K562 (cell line): ENCODE measurements around the gene HDAC1. TPM values are rescaled to one million over a fixed set of nuclear protein-coding genes. Genes with fewer than 3 reads are reported as not detected.
A peak's percentile ranks its signal among the peaks of the same experiment; 100 is the strongest.

Source experiments
- ARID1B ChIP-seq: fragments of 450-650 bp; IDR thresholded peaks from 2 replicates; pipeline ENCODE4 v1.6.1; 2016; ENCODE audit warnings: antibody characterized with exemption, mild to moderate bottlenecking, inconsistent platforms
- ARNT ChIP-seq, 2 experiments: fragments of 450-650 bp; IDR thresholded peaks; 2 replicates each; pipeline ENCODE4 v1.6.1; 2016; ENCODE audit warnings: mild to moderate bottlenecking in 1 of 2
- DMBX1 ChIP-seq: fragments of 250-450 bp; sonication (Bioruptor Pico); IDR thresholded peaks from 2 replicates; pipeline ENCODE4 v1.8.0; 2022; ENCODE audit warnings: inconsistent platforms, mild to moderate bottlenecking, moderate library complexity, borderline replicate concordance
- FOS ChIP-seq: IDR thresholded peaks from 3 replicates; pipeline ENCODE4 v1.6.1; 2011; ENCODE audit not compliant: insufficient read length; ENCODE audit errors: extremely low read depth
- MYC ChIP-seq, 2 experiments: fragments of 250-450 bp in 1 of 2; sonication (Bioruptor Pico) in 1 of 2; IDR thresholded peaks; 2 replicates each; pipeline versions ENCODE4 v1.5.1 to v1.6.1; 2012 to 2021; ENCODE audit warnings: low read depth in 2 of 2, borderline replicate concordance in 1 of 2, improper control_type of control experiment in 1 of 2, low read length in 1 of 2, mild to moderate bottlenecking in 1 of 2, moderate library complexity in 1 of 2
- NR2C1 ChIP-seq, 2 experiments: fragments of 450-650 bp; IDR thresholded peaks; 2 replicates each; pipeline ENCODE4 v1.6.1; 2017; ENCODE audit warnings: mild to moderate bottlenecking in 2 of 2, antibody characterized with exemption in 1 of 2, inconsistent platforms in 1 of 2, missing compliant biosample characterization in 1 of 2, missing genetic modification characterization in 1 of 2
- PYGO2 ChIP-seq: fragments of 450-650 bp; IDR thresholded peaks from 2 replicates; pipeline ENCODE4 v1.6.1; 2016; ENCODE audit warnings: mild to moderate bottlenecking, missing genetic modification characterization, moderate library complexity, missing compliant biosample characterization
- RAD21 ChIP-seq, 2 experiments: fragments of 250-450 bp in 1 of 2; fragments of 450-650 bp in 1 of 2; sonication (Bioruptor Pico) in 1 of 2; formaldehyde crosslinking in 1 of 2; IDR thresholded peaks in 1 of 2; conservative IDR thresholded peaks in 1 of 2; 2 replicates each; pipeline versions ENCODE4 v1.4.0 to v1.8.0; 2020 to 2022; ENCODE audit warnings: mild to moderate bottlenecking in 2 of 2, moderate library complexity in 1 of 2
- SMARCA4 ChIP-seq: fragments of 450-650 bp; IDR thresholded peaks from 2 replicates; pipeline ENCODE4 v1.6.1; 2016
- YY1 ChIP-seq, 3 experiments: IDR thresholded peaks; 2 replicates each; pipeline ENCODE4 v1.6.1; 2011; ENCODE audit warnings: low read length in 2 of 3, mild to moderate bottlenecking in 2 of 3, moderate library complexity in 2 of 3, borderline replicate concordance in 1 of 3, control low read depth in 1 of 3, low read depth in 1 of 3; ENCODE audit not compliant: insufficient read depth in 3 of 3, insufficient replicate concordance in 2 of 3, control insufficient read depth in 1 of 3, insufficient read length in 1 of 3; ENCODE audit errors: extremely low read depth in 1 of 3
- polyA plus RNA-seq, 8 experiments: library from polyadenylated mRNA; depleted of rRNA in 4 of 8; stranded (reverse) in 5 of 8; unstranded in 3 of 8; fragments of >200 nt; fragmentation: Nextera tagmentation in 2 of 8; fragmentation: Illumina TruSeq in 1 of 8; extraction: Ambion mirVana in 2 of 8; extraction: Trizol in 1 of 8; gene quantifications; 2 replicates each; pipeline versions ENCODE4 v1.2.1 to v1.2.3, GENCODE V29; 2011 to 2014; ENCODE audit warnings: inconsistent platforms in 1 of 8, missing spikeins in 1 of 8
- total RNA-seq, 7 experiments: library from RNA; depleted of rRNA in 6 of 7; stranded (reverse); fragments of >200 nt in 6 of 7; fragmentation: Illumina TruSeq in 2 of 7; extraction: Trizol in 2 of 7; gene quantifications; 2 replicates each; pipeline versions ENCODE4 v1.2.1 to v1.2.3, GENCODE V29; 2011 to 2021; ENCODE audit warnings: low replicate concordance in 1 of 7
- TF ChIP-seq, protein P1 (sequence below): fragments of 450-650 bp; IDR thresholded peaks from 2 replicates; pipeline ENCODE4 v1.6.1; 2016; ENCODE audit warnings: mild to moderate bottlenecking, moderate library complexity
- TF ChIP-seq, protein P2 (sequence below), 2 experiments: fragments of 450-650 bp; conservative IDR thresholded peaks; 2 replicates each; pipeline ENCODE4 v1.6.1; 2017; ENCODE audit warnings: mild to moderate bottlenecking in 2 of 2, moderate library complexity in 2 of 2

The HDAC1 gene
- total and polyA plus RNA-seq, 9 of the 15 experiments (the other 6 are each of a cell fraction or from before 2014, with no cell fraction given), result 169 to 384 (median 193) TPM

DNA sequence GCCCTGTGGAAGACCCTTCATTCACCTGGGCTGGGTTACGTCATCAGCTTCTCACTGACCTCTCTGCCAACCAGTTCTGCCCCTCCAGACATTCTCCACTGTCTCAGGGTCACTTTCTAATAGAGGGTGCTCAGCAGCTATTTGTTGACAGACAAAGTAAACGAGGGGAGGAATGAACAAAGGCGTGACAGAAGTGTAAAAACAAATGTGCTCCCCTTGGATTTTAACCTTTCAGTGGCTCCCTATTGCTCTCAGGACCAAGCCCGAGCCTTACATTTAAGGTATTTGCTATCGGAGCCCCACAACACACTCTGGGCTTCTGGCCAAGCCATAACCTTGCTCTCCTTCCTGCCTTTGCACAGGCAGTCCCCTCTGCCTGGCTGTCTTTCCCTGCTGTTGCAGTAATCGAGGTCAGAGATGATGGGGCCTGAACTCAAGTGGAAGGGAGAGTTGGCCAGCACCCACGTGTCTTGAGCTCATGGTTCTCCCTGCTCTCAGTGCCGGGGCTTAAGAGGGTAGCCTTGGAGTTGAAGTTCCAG, 53.5 kb downstream of the HDAC1 start (continued):
- TF ChIP-seq RAD21 (CRISPR knock-in tag; conservative IDR thresholded peaks at IDR 0.05 in 1 of 2, IDR thresholded peaks at IDR 0.05 in 1 of 2) (0 out of 4 replicates have a peak, but pooled peaks of 1 of the 2 experiments have one; percentile 17), DMBX1 (CRISPR knock-in tag) (peak; percentile 73; the same call in 1 of the 2 replicates), ARNT (IDR thresholded peaks at IDR 0.05) (no peak), YY1 (IDR thresholded peaks at IDR 0.05; ENCODE audit: borderline replicate concordance in 1 of 3, control insufficient read depth in 1 of 3, extremely low read depth in 1 of 3, insufficient read depth in 3 of 3, insufficient read length in 1 of 3, insufficient replicate concordance in 2 of 3, low read depth in 1 of 3, low read length in 2 of 3) (peak in 1 of 3 experiments; percentile 11), FOS (no peak), SMARCA4 (peak; percentile 36; the same call in 1 of the 2 replicates), ARID1B (peak; percentile 66), NR2C1 (IDR thresholded peaks at IDR 0.05) (no peak; the same call in none of the 2 replicates), NR2C1 (tag; IDR thresholded peaks at IDR 0.05) (peak; percentile 67; the same call in 1 of the 2 replicates), PYGO2 (tag) (no peak), MYC (IDR thresholded peaks at IDR 0.05; ENCODE audit: low read depth, low read length) (peak; percentile 63), MYC (CRISPR knock-in tag; IDR thresholded peaks at IDR 0.05; ENCODE audit: borderline replicate concordance, low read depth) (no peak)
- TF ChIP-seq, protein P1, sequence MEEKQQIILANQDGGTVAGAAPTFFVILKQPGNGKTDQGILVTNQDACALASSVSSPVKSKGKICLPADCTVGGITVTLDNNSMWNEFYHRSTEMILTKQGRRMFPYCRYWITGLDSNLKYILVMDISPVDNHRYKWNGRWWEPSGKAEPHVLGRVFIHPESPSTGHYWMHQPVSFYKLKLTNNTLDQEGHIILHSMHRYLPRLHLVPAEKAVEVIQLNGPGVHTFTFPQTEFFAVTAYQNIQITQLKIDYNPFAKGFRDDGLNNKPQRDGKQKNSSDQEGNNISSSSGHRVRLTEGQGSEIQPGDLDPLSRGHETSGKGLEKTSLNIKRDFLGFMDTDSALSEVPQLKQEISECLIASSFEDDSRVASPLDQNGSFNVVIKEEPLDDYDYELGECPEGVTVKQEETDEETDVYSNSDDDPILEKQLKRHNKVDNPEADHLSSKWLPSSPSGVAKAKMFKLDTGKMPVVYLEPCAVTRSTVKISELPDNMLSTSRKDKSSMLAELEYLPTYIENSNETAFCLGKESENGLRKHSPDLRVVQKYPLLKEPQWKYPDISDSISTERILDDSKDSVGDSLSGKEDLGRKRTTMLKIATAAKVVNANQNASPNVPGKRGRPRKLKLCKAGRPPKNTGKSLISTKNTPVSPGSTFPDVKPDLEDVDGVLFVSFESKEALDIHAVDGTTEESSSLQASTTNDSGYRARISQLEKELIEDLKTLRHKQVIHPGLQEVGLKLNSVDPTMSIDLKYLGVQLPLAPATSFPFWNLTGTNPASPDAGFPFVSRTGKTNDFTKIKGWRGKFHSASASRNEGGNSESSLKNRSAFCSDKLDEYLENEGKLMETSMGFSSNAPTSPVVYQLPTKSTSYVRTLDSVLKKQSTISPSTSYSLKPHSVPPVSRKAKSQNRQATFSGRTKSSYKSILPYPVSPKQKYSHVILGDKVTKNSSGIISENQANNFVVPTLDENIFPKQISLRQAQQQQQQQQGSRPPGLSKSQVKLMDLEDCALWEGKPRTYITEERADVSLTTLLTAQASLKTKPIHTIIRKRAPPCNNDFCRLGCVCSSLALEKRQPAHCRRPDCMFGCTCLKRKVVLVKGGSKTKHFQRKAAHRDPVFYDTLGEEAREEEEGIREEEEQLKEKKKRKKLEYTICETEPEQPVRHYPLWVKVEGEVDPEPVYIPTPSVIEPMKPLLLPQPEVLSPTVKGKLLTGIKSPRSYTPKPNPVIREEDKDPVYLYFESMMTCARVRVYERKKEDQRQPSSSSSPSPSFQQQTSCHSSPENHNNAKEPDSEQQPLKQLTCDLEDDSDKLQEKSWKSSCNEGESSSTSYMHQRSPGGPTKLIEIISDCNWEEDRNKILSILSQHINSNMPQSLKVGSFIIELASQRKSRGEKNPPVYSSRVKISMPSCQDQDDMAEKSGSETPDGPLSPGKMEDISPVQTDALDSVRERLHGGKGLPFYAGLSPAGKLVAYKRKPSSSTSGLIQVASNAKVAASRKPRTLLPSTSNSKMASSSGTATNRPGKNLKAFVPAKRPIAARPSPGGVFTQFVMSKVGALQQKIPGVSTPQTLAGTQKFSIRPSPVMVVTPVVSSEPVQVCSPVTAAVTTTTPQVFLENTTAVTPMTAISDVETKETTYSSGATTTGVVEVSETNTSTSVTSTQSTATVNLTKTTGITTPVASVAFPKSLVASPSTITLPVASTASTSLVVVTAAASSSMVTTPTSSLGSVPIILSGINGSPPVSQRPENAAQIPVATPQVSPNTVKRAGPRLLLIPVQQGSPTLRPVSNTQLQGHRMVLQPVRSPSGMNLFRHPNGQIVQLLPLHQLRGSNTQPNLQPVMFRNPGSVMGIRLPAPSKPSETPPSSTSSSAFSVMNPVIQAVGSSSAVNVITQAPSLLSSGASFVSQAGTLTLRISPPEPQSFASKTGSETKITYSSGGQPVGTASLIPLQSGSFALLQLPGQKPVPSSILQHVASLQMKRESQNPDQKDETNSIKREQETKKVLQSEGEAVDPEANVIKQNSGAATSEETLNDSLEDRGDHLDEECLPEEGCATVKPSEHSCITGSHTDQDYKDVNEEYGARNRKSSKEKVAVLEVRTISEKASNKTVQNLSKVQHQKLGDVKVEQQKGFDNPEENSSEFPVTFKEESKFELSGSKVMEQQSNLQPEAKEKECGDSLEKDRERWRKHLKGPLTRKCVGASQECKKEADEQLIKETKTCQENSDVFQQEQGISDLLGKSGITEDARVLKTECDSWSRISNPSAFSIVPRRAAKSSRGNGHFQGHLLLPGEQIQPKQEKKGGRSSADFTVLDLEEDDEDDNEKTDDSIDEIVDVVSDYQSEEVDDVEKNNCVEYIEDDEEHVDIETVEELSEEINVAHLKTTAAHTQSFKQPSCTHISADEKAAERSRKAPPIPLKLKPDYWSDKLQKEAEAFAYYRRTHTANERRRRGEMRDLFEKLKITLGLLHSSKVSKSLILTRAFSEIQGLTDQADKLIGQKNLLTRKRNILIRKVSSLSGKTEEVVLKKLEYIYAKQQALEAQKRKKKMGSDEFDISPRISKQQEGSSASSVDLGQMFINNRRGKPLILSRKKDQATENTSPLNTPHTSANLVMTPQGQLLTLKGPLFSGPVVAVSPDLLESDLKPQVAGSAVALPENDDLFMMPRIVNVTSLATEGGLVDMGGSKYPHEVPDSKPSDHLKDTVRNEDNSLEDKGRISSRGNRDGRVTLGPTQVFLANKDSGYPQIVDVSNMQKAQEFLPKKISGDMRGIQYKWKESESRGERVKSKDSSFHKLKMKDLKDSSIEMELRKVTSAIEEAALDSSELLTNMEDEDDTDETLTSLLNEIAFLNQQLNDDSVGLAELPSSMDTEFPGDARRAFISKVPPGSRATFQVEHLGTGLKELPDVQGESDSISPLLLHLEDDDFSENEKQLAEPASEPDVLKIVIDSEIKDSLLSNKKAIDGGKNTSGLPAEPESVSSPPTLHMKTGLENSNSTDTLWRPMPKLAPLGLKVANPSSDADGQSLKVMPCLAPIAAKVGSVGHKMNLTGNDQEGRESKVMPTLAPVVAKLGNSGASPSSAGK, result peak; percentile 89
- TF ChIP-seq, protein P2, sequence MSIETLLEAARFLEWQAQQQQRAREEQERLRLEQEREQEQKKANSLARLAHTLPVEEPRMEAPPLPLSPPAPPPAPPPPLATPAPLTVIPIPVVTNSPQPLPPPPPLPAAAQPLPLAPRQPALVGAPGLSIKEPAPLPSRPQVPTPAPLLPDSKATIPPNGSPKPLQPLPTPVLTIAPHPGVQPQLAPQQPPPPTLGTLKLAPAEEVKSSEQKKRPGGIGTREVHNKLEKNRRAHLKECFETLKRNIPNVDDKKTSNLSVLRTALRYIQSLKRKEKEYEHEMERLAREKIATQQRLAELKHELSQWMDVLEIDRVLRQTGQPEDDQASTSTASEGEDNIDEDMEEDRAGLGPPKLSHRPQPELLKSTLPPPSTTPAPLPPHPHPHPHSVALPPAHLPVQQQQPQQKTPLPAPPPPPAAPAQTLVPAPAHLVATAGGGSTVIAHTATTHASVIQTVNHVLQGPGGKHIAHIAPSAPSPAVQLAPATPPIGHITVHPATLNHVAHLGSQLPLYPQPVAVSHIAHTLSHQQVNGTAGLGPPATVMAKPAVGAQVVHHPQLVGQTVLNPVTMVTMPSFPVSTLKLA (conservative IDR thresholded peaks at IDR 0.05), result peak in 1 of 2 experiments; percentile 64; a peak in 1 of 4 replicates
